CD14-positive monocyte (primary cell): ENCODE measurements around the gene ZFYVE21. TPM values are rescaled to one million over a fixed set of nuclear protein-coding genes. Genes with fewer than 3 reads are reported as not detected.

ENCODE experiments used
- DNase-seq, 3 donors: peaks; one replicate each; pipeline ENCODE4 v3.0.0-alpha.2; 2011 to 2022
- H2AFZ ChIP-seq: 2 replicates; pipeline ENCODE4 v1.6.0; 2012; ENCODE audit warnings: mild to moderate bottlenecking, low read depth, low read length, inconsistent platforms; ENCODE audit not compliant: insufficient read depth, poor library complexity, severe bottlenecking
- H3K27ac ChIP-seq, 2 donors: 1 replicate in 1 of 2; 2 replicates in 1 of 2; pipeline ENCODE4 v1.5.1; 2012 to 2013; ENCODE audit warnings: low read length in 2 of 2, control low read depth in 1 of 2, inconsistent platforms in 1 of 2, low read depth in 1 of 2, mild to moderate bottlenecking in 1 of 2
- H3K27me3 ChIP-seq, 2 donors: one replicate each; pipeline versions ENCODE4 v1.6.0 to v1.6.1; 2011 to 2013; ENCODE audit warnings: low read length in 2 of 2; ENCODE audit not compliant: control insufficient read depth in 2 of 2, insufficient read depth in 2 of 2
- H3K36me3 ChIP-seq, 2 donors: replicated peaks in 1 of 2; 1 replicate in 1 of 2; 2 replicates in 1 of 2; pipeline versions ENCODE4 v1.5.1 to v1.6.1; 2012 to 2013; ENCODE audit warnings: low read length in 2 of 2, control low read depth in 1 of 2, inconsistent platforms in 1 of 2, mild to moderate bottlenecking in 1 of 2; ENCODE audit not compliant: insufficient read depth in 2 of 2, control insufficient read depth in 1 of 2
- H3K4me1 ChIP-seq, 2 donors: 1 replicate in 1 of 2; 2 replicates in 1 of 2; pipeline versions ENCODE4 v1.5.1 to v1.6.1; 2012 to 2013; ENCODE audit warnings: low read length in 2 of 2, control low read depth in 1 of 2, inconsistent platforms in 1 of 2, mild to moderate bottlenecking in 1 of 2, moderate library complexity in 1 of 2; ENCODE audit not compliant: insufficient read depth in 2 of 2, control insufficient read depth in 1 of 2
- H3K4me2 ChIP-seq: replicated peaks from 2 replicates; pipeline ENCODE3; 2012; ENCODE audit warnings: low read length, moderate library complexity, mild to moderate bottlenecking; ENCODE audit not compliant: poor library complexity, severe bottlenecking; ENCODE audit errors: extremely low read depth
- H3K4me3 ChIP-seq, 3 experiments: fragments of 200-600 bp in 1 of 3; sonication (generic) in 1 of 3; replicated peaks in 1 of 3; 1 replicate in 2 of 3; 2 replicates in 1 of 3; pipeline ENCODE4 v1.5.1; 2011 to 2013; ENCODE audit warnings: low read length in 3 of 3, mild to moderate bottlenecking in 3 of 3, control low read depth in 2 of 3, low read depth in 2 of 3, inconsistent platforms in 1 of 3, moderate library complexity in 1 of 3
- H3K79me2 ChIP-seq: 2 replicates; pipeline ENCODE4 v1.6.0; 2012; ENCODE audit warnings: mild to moderate bottlenecking, control low read depth, inconsistent platforms, low read length, moderate library complexity; ENCODE audit not compliant: insufficient read depth
- H3K9ac ChIP-seq: 2 replicates; pipeline ENCODE4 v1.6.0; 2017; ENCODE audit warnings: low read length, mild to moderate bottlenecking; ENCODE audit not compliant: insufficient read depth, poor library complexity, severe bottlenecking
- H3K9me3 ChIP-seq, 2 donors: replicated peaks in 1 of 2; 1 replicate in 1 of 2; 2 replicates in 1 of 2; pipeline versions ENCODE4 v1.5.1 to v1.6.1; 2012 to 2013; ENCODE audit warnings: low read length in 2 of 2, control low read depth in 1 of 2; ENCODE audit not compliant: control insufficient read depth in 1 of 2, insufficient read depth in 1 of 2
- H4K20me1 ChIP-seq: 2 replicates; pipeline ENCODE4 v1.6.0; 2012; ENCODE audit warnings: mild to moderate bottlenecking, low read length, control low read depth, moderate library complexity; ENCODE audit not compliant: insufficient read depth
- H3K27ac Mint-ChIP-seq, 7 donors: one replicate each; pipeline ENCODE4 v1.8.0; 2020; ENCODE audit warnings: mild to moderate bottlenecking in 7 of 7, mixed read lengths in 7 of 7, moderate library complexity in 6 of 7, inconsistent platforms in 2 of 7
- H3K27me3 Mint-ChIP-seq, 3 donors: one replicate each; pipeline ENCODE4 v1.8.0; 2021 to 2022; ENCODE audit warnings: low read depth in 3 of 3, mild to moderate bottlenecking in 3 of 3, mixed read lengths in 3 of 3, moderate library complexity in 3 of 3, inconsistent platforms in 1 of 3
- H3K36me3 Mint-ChIP-seq, 2 donors: one replicate each; pipeline ENCODE4 v1.8.0; 2020; ENCODE audit warnings: mixed read lengths in 2 of 2, inconsistent platforms in 1 of 2, mild to moderate bottlenecking in 1 of 2
- H3K4me1 Mint-ChIP-seq: one replicate; pipeline ENCODE4 v1.8.0; 2020; ENCODE audit warnings: mild to moderate bottlenecking, mixed read lengths
- H3K4me3 Mint-ChIP-seq, 2 donors: one replicate each; pipeline ENCODE4 v1.8.0; 2020; ENCODE audit warnings: mild to moderate bottlenecking in 2 of 2, mixed read lengths in 2 of 2, moderate library complexity in 1 of 2
- H3K9me3 Mint-ChIP-seq, 7 donors: one replicate each; pipeline ENCODE4 v1.8.0; 2020 to 2022; ENCODE audit warnings: mixed read lengths in 7 of 7, mild to moderate bottlenecking in 6 of 7, moderate library complexity in 6 of 7, inconsistent platforms in 2 of 7
- WGBS: methylation state at CpG from one replicate; pipeline ENCODE4 v1.1.5; 2013; ENCODE audit warnings: missing lambda C conversion rate; ENCODE audit not compliant: insufficient coverage; 5-methylcytosine and 5-hydroxymethylcytosine counted together
- intact Hi-C, 2 donors: fragments of 100-400 bp; cut with micrococcal nuclease; formaldehyde crosslinking; loops; one replicate each; pipeline versions ENCODE4 v1.15.0 to v1.15.1; 2023
- polyA plus RNA-seq, 3 donors: library from polyadenylated mRNA; depleted of rRNA in 1 of 3; unstranded in 2 of 3; stranded (reverse) in 1 of 3; fragments of 300-500 nt in 2 of 3; fragments of >200 nt in 1 of 3; fragmentation: Illumina TruSeq in 2 of 3; gene quantifications; 1 replicate in 2 of 3; 2 replicates in 1 of 3; pipeline ENCODE4 v1.2.3, GENCODE V29; 2012 to 2021
- TF ChIP-seq, protein P1 (sequence below): fragments of 200-600 bp; IDR thresholded peaks from one replicate; pipeline ENCODE4 v1.8.0; 2022; ENCODE audit warnings: antibody characterized with exemption, mild to moderate bottlenecking

The ZFYVE21 gene
- polyA plus RNA-seq, 3 donors, result 22.1 to 36.5 (median 33.1) TPM

DNA sequence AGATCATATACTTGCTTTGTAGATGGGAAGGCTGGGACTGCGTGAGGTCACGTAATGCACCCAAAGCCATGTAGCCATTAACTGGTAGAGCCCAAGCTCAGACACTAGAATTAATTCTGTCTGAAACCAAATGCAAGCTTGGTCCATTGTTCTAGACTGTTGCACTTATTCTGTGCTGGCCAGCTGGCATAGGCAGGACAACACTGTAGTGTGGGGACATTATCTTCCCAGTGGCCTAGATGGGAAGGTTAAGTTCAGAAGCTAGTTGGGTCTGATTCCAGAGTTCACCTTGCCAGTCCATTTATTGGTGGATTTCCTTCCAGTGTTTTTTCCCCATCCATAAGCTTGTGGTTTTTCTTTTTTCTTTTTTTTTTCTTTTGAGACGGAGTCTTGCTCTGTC is 47.5 kb upstream of the ZFYVE21 start:
- Histone ChIP-seq H2AFZ (no peak overlapping the region), H3K36me3 (peaks cover 86 to 99% of the 10 kb centered on the region in 2 donors), H3K4me1 (no peaks in the 10 kb centered on the region), H3K27me3 (no peaks in the 10 kb centered on the region), H3K9me3 (no peaks in the 10 kb centered on the region), H4K20me1 (peaks cover 63% of the 10 kb centered on the region), H3K4me2 (no peak overlapping the region), H3K27ac (no peak overlapping the region), H3K9ac (no peak overlapping the region), H3K4me3 (no peak overlapping the region), H3K79me2 (no peaks in the 10 kb centered on the region)
- intact Hi-C loops, result no loop called here
- no peak overlapping the region for H3K27ac Mint-ChIP-seq
- H3K27me3 Mint-ChIP-seq, result no peaks in the 10 kb centered on the region
- H3K36me3 Mint-ChIP-seq, result peaks cover 71 to 96% of the 10 kb centered on the region in 2 donors
- no peak overlapping the region for H3K4me3 Mint-ChIP-seq
- H3K9me3 Mint-ChIP-seq, result no peaks in the 10 kb centered on the region
- peaks cover 3% of the 10 kb centered on the region for H3K4me1 Mint-ChIP-seq
- TF ChIP-seq, protein P1, sequence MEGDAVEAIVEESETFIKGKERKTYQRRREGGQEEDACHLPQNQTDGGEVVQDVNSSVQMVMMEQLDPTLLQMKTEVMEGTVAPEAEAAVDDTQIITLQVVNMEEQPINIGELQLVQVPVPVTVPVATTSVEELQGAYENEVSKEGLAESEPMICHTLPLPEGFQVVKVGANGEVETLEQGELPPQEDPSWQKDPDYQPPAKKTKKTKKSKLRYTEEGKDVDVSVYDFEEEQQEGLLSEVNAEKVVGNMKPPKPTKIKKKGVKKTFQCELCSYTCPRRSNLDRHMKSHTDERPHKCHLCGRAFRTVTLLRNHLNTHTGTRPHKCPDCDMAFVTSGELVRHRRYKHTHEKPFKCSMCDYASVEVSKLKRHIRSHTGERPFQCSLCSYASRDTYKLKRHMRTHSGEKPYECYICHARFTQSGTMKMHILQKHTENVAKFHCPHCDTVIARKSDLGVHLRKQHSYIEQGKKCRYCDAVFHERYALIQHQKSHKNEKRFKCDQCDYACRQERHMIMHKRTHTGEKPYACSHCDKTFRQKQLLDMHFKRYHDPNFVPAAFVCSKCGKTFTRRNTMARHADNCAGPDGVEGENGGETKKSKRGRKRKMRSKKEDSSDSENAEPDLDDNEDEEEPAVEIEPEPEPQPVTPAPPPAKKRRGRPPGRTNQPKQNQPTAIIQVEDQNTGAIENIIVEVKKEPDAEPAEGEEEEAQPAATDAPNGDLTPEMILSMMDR, result no peak
- no peak for DNase-seq
- 80% methylated on average over 1 of the region's 3 CpGs for WGBS

DNA sequence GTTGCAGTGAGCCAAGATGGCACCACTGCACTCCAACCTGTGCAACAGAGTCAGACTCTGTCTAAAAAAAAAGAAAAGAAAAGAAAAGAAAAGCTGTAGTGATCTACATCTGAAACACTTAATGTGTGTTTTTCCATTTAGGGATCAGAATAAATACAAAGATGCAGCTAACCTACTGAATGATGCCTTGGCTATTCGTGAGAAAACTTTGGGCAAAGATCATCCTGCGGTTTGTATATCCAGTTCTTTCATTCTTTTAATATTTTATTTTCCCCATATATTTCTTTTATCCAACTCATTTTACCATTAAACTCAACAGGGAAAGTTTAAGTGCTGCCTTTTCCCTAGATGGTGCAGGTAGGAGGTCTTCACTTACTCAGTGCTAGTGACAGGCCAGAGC is 46.2 kb upstream of the ZFYVE21 start:
- Mint-ChIP-seq H3K27me3 (no peaks in the 10 kb centered on the region), H3K4me3 (no peak overlapping the region), H3K4me1 (no peaks in the 10 kb centered on the region), H3K27ac (no peak overlapping the region), H3K9me3 (no peaks in the 10 kb centered on the region), H3K36me3 (peaks cover 70 to 95% of the 10 kb centered on the region in 2 donors)
- H3K4me3 ChIP-seq, result no peak overlapping the region
- H4K20me1 ChIP-seq, result peaks cover 51% of the 10 kb centered on the region
- H2AFZ ChIP-seq, result no peak overlapping the region
- no peak overlapping the region for H3K4me2 ChIP-seq
- no peak overlapping the region for H3K9ac ChIP-seq
- WGBS, result no CpG with 5 or more reads among the region's 2 CpGs
- H3K9me3 ChIP-seq, result no peaks in the 10 kb centered on the region
- TF ChIP-seq, protein P1, result no peak
- no peaks in the 10 kb centered on the region for H3K4me1 ChIP-seq
- H3K79me2 ChIP-seq, result no peaks in the 10 kb centered on the region
- DNase-seq, result no peak
- peaks cover 86 to 99% of the 10 kb centered on the region in 2 donors for H3K36me3 ChIP-seq
- no peak overlapping the region for H3K27ac ChIP-seq
- no peaks in the 10 kb centered on the region for H3K27me3 ChIP-seq
- intact Hi-C loops, result no loop called here
